DND-41 (cell line): ENCODE measurements around the gene F2R.

Experiments
- ATAC-seq: fragments of 200-7000 bp; cut with Tn5 transposase; 3 replicates; pipeline ENCODE4 v1.9.1; 2021; ENCODE audit warnings: low read depth; ENCODE audit not compliant: insufficient read depth
- DNase-seq: peaks from one replicate; pipeline ENCODE4 v3.0.0-alpha.2; 2020
- H2AFZ ChIP-seq: 2 replicates; pipeline ENCODE4 v1.6.0; 2012; ENCODE audit warnings: low read depth, low read length
- H3K27ac ChIP-seq: 2 replicates; pipeline ENCODE4 v1.5.1; 2012; ENCODE audit warnings: low read length, inconsistent platforms
- H3K27me3 ChIP-seq: fragments of 200-600 bp; sonication (generic); 2 replicates; pipeline ENCODE4 v1.6.0; 2012; ENCODE audit warnings: low read length, mild to moderate bottlenecking, inconsistent platforms; ENCODE audit not compliant: insufficient read depth, poor library complexity
- H3K36me3 ChIP-seq: 2 replicates; pipeline ENCODE4 v1.5.1; 2012; ENCODE audit warnings: low read length, inconsistent platforms; ENCODE audit not compliant: insufficient read depth
- H3K4me1 ChIP-seq: 2 replicates; pipeline ENCODE4 v1.5.1; 2012; ENCODE audit warnings: mild to moderate bottlenecking, low read length; ENCODE audit not compliant: insufficient read depth
- H3K4me2 ChIP-seq: 2 replicates; pipeline ENCODE4 v1.6.0; 2012; ENCODE audit warnings: mild to moderate bottlenecking, moderate library complexity, low read length, inconsistent platforms; ENCODE audit not compliant: insufficient read depth
- H3K4me3 ChIP-seq, 2 experiments: fragments of 200-600 bp in 1 of 2; shearing (Covaris generic) in 1 of 2; 2 replicates each; pipeline ENCODE4 v1.5.1; 2012 to 2016; ENCODE audit warnings: inconsistent platforms in 2 of 2, low read length in 2 of 2, mild to moderate bottlenecking in 2 of 2, low read depth in 1 of 2, moderate library complexity in 1 of 2
- H3K79me2 ChIP-seq: 2 replicates; pipeline ENCODE4 v1.6.0; 2012; ENCODE audit warnings: low read length, inconsistent platforms; ENCODE audit not compliant: insufficient read depth
- H3K9ac ChIP-seq: 2 replicates; pipeline ENCODE4 v1.6.0; 2012; ENCODE audit warnings: low read depth, mild to moderate bottlenecking, inconsistent platforms, low read length, moderate library complexity
- H3K9me3 ChIP-seq: 2 replicates; pipeline ENCODE4 v1.5.1; 2012; ENCODE audit warnings: low read length, moderate library complexity, mild to moderate bottlenecking, inconsistent platforms; ENCODE audit not compliant: insufficient read depth, severe bottlenecking
- H4K20me1 ChIP-seq: 2 replicates; pipeline ENCODE4 v1.6.0; 2012; ENCODE audit warnings: low read length; ENCODE audit not compliant: insufficient read depth
- EZH2 ChIP-seq: IDR thresholded peaks from 3 replicates; pipeline ENCODE4 v1.6.1; 2012; ENCODE audit warnings: borderline replicate concordance, low read depth, mild to moderate bottlenecking, moderate library complexity, low read length, inconsistent platforms; ENCODE audit not compliant: severe bottlenecking
- TF ChIP-seq, protein P1 (sequence below): IDR thresholded peaks from 2 replicates; pipeline ENCODE4 v1.5.1; 2012; ENCODE audit warnings: borderline replicate concordance, low read length, moderate library complexity, mild to moderate bottlenecking; ENCODE audit not compliant: poor library complexity, severe bottlenecking; ENCODE audit errors: extremely low read depth

The F2R gene

DNA sequence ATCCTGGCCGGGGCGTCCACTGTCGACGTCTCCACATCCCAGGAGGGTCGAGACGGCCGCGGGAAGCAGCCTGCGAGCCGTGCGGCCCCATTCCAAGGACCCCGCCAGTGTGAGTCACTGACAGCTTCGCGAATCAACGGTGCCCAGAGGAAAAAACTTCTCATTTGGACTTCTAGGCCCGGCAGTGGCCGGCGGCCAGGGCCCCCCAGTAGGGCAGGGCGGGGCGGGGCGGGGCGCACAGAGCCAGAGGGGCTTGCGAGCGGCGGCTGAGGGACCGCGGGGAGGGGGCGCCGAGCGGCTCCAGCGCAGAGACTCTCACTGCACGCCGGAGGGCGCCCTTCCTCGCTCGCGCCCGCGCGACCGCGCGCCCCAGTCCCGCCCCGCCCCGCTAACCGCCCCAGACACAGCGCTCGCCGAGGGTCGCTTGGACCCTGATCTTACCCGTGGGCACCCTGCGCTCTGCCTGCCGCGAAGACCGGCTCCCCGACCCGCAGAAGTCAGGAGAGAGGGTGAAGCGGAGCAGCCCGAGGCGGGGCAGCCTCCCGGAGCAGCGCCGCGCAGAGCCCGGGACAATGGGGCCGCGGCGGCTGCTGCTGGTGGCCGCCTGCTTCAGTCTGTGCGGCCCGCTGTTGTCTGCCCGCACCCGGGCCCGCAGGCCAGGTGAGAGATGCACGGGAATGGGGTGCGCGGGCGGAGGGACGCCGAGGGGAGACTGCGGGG is at the start of gene F2R:
F2R (plus strand) TSS at position 391 of the 720 bp plus-strand sequence; CDS start at position 573, 182 bp downstream.
- no peaks in the 10 kb centered on the region for H3K36me3 ChIP-seq
- H2AFZ ChIP-seq = peak within 1 kb of the TSS; percentile 54; the same call in 1 of the 2 replicates
- H3K4me1 ChIP-seq = peaks cover 25% of the 10 kb centered on the region
- ATAC-seq (peak; percentile 67), DNase-seq (peak; percentile 16)
- peaks cover 6% of the 10 kb centered on the region for H4K20me1 ChIP-seq
- TF ChIP-seq EZH2 = peak; percentile 80
- TF ChIP-seq, protein P1, sequence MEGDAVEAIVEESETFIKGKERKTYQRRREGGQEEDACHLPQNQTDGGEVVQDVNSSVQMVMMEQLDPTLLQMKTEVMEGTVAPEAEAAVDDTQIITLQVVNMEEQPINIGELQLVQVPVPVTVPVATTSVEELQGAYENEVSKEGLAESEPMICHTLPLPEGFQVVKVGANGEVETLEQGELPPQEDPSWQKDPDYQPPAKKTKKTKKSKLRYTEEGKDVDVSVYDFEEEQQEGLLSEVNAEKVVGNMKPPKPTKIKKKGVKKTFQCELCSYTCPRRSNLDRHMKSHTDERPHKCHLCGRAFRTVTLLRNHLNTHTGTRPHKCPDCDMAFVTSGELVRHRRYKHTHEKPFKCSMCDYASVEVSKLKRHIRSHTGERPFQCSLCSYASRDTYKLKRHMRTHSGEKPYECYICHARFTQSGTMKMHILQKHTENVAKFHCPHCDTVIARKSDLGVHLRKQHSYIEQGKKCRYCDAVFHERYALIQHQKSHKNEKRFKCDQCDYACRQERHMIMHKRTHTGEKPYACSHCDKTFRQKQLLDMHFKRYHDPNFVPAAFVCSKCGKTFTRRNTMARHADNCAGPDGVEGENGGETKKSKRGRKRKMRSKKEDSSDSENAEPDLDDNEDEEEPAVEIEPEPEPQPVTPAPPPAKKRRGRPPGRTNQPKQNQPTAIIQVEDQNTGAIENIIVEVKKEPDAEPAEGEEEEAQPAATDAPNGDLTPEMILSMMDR = peak; percentile 5
- no peaks in the 10 kb centered on the region for H3K9me3 ChIP-seq
- H3K4me3 ChIP-seq = peak within 1 kb of the TSS in 1 of 2 experiments; percentile 50; a peak in 2 of 4 replicates
- H3K27ac ChIP-seq = no peak within 1 kb of the TSS
- no peak within 1 kb of the TSS for H3K9ac ChIP-seq
- H3K4me2 ChIP-seq = peak within 1 kb of the TSS; percentile 59
- H3K27me3 ChIP-seq = peaks cover 59% of the 10 kb centered on the region
- H3K79me2 ChIP-seq = no peaks in the 10 kb centered on the region

DNA sequence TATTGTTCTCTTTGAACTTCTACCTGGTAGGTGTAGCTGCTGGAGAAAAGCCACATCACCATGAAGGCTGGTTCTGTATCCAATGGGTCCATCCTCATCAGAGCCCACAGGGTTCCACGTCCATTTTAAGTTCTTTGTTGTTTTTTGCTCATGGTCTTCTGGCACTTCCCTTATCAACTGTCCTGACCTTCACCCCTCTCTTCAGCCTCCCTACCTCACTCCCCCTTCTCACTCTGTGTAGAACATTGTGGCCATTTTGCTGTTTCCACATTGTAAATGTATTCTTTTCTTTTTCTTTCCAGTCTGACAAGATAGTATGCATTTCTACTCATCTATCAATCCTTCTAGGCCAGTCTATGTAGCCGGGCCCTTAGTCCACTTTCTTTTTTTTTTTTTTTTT is 48.4 kb upstream of the F2R start:
- no peaks in the 10 kb centered on the region for H3K9me3 ChIP-seq
- ATAC-seq (no peak), DNase-seq (no peak)
- H3K4me1 ChIP-seq = no peaks in the 10 kb centered on the region
- no peak overlapping the region for H2AFZ ChIP-seq
- TF ChIP-seq, protein P1 = no peak
- no peak for TF ChIP-seq EZH2
- H3K27ac ChIP-seq = no peak overlapping the region
- no peaks in the 10 kb centered on the region for H3K79me2 ChIP-seq
- H3K4me3 ChIP-seq = no peak overlapping the region
- H3K4me2 ChIP-seq = no peak overlapping the region
- H4K20me1 ChIP-seq = no peaks in the 10 kb centered on the region
- no peaks in the 10 kb centered on the region for H3K36me3 ChIP-seq
- no peak overlapping the region for H3K9ac ChIP-seq
- no peaks in the 10 kb centered on the region for H3K27me3 ChIP-seq

DNA sequence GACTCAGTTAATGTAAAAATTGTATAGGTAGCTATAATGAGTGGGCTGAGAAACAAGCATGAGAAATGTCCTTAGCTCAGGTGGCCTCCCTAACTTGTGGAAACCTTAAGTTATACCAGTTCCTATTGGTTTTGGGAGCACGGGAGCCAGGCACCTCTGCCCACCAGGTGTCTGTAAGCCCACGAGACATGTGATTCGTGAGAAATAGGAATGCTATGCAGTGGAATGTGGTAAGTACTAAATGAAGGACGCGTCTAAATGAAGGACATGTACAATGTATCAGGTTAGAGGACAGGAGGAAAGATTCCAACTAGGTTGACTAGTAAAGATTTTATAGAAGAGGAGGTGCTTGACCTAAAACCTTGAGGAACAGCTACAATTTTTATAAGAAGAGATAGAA is 46.7 kb upstream of the F2R start:
- TF ChIP-seq, protein P1 = no peak
- no peak for TF ChIP-seq EZH2
- H3K27me3 ChIP-seq = no peaks in the 10 kb centered on the region
- H4K20me1 ChIP-seq = no peaks in the 10 kb centered on the region
- no peak overlapping the region for H3K4me3 ChIP-seq
- H3K9ac ChIP-seq = no peak overlapping the region
- no peak overlapping the region for H2AFZ ChIP-seq
- ATAC-seq = no peak
- DNase-seq = no peak
- no peaks in the 10 kb centered on the region for H3K9me3 ChIP-seq
- H3K79me2 ChIP-seq = no peaks in the 10 kb centered on the region
- no peak overlapping the region for H3K27ac ChIP-seq
- H3K36me3 ChIP-seq = no peaks in the 10 kb centered on the region
- H3K4me2 ChIP-seq = no peak overlapping the region
- no peaks in the 10 kb centered on the region for H3K4me1 ChIP-seq
